ENCODE measurements around the gene AKR1D1.

DNA sequence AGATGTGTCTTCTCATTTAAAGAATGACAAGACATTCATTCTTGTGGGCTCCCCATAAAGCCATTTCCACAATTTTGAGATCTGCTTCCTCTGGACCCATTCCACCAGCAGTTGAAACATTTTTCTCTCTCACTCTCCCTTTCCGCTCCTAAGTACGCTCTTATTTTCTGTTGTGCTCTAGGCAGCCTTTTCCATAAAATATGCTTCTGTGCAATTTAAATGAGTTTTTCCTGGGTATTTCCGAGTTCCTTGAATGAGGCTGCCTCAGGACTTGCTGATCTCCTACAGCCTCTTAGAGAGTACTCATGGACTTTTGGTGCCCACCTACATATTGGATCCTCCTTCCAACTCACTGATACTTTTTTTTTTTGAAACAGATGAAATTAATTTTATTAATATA, 23.6 kb upstream of the AKR1D1 start:
- TF ChIP-seq POLR2A (IDR thresholded peaks at IDR 0.05) (no peak), EP300 (IDR thresholded peaks at IDR 0.05) (no peak)
